ENCODE measurements around the gene B3GNT8.

DNA sequence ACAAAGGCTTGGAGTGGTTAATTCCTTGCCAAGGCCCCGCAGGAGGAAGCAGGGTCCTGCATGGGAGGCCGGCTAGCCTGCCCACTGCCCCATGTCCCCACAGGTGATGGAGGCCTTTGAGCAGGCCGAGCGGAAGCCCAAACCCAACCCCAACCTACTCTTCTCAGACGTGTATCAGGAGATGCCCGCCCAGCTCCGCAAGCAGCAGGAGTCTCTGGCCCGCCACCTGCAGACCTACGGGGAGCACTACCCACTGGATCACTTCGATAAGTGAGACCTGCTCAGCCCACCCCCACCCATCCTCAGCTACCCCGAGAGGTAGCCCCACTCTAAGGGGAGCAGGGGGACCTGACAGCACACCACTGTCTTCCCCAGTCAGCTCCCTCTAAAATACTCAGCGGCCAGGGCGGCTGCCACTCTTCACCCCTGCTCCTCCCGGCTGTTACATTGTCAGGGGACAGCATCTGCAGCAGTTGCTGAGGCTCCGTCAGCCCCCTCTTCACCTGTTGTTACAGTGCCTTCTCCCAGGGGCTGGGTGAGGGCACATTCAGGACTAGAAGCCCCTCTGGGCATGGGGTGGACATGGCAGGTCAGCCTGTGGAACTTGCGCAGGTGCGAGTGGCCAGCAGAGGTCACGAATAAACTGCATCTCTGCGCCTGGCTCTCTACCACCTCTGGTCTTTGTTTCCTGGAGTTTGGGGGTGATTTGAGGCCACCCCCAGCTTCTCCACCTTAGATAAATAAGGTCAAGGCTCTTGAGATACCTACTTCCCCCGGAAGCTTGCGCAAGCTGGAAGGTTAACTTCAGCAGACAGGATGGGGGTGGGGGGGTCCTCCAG, 2.6 kb downstream of the B3GNT8 start:
- TF ChIP-seq POLR2AphosphoS5 (IDR thresholded peaks at IDR 0.05; ENCODE audit: low read depth, low read length) = no peak
- no peak for TF ChIP-seq POLR2A (IDR thresholded peaks at IDR 0.05; ENCODE audit: low read depth, low read length)

Data from GM12892 (cell line).